ENCODE data around the gene CD99. TPM values are rescaled to one million over a fixed set of nuclear protein-coding genes. Genes with fewer than 3 reads are reported as not detected.

Gene CD99
- total RNA-seq, 4 donors from 2014 or later = 134 to 178 (median 143) TPM

DNA sequence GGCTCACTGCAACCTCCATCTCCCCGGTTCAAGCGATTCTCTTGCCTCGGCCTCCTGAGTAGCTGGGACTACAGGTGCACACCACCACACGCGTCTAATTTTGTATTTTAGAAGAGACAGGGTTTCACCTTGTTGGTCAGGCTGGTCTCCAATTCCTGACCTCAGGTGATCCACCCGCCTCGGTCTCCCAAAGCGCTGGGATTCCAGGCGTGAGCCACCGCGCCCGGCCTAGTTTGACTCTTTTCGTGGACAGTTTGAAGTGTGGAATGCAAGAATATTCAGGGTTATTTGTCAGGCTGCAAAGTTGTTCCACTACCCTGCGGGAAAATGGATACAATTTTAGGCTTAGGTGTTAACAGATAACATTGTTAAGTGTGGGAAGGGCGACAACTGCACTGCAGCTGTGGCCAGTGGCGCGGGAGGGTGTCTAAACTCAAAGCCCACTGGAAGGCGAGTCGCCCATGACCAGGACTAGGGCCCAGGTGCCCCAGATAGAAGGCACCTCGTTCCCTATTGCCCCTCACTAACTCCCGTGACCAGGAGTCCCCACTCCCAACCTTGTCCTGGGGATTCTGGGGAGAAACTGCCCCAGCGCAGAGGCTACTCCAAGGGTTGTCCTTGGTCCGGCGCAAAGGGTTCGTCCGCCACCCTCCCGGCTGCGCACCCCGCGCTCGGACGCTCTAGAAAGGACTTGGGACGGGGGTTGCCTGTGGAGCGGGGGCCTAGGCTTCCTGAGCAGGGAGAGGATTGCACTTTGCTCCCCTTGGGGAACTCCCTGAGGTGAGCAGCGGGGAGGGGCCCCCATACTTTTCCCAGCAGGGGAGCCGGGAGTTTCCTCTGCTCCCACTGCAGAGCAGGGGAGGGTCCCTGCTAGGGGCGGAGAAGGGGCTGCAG lies 1.1 kb upstream of the CD99 start:
- DNase-seq = peak; percentile 81
- peak overlapping the region; percentile 93 to 95 (median 94) for H3K27ac ChIP-seq
- no peaks in the 10 kb centered on the region for H3K9me3 ChIP-seq
- no peaks in the 10 kb centered on the region for H3K36me3 ChIP-seq
- TF ChIP-seq POLR2AphosphoS5 (IDR thresholded peaks at IDR 0.05) = peak in 2 of 3 donors; percentile 34 to 70
- TF ChIP-seq, protein P1, sequence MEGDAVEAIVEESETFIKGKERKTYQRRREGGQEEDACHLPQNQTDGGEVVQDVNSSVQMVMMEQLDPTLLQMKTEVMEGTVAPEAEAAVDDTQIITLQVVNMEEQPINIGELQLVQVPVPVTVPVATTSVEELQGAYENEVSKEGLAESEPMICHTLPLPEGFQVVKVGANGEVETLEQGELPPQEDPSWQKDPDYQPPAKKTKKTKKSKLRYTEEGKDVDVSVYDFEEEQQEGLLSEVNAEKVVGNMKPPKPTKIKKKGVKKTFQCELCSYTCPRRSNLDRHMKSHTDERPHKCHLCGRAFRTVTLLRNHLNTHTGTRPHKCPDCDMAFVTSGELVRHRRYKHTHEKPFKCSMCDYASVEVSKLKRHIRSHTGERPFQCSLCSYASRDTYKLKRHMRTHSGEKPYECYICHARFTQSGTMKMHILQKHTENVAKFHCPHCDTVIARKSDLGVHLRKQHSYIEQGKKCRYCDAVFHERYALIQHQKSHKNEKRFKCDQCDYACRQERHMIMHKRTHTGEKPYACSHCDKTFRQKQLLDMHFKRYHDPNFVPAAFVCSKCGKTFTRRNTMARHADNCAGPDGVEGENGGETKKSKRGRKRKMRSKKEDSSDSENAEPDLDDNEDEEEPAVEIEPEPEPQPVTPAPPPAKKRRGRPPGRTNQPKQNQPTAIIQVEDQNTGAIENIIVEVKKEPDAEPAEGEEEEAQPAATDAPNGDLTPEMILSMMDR (IDR thresholded peaks at IDR 0.05) = no peak
- peak; percentile 58 for TF ChIP-seq POLR2A (IDR thresholded peaks at IDR 0.05)
- TF ChIP-seq EP300 (IDR thresholded peaks at IDR 0.05; ENCODE audit: low read depth) = no peak
- in situ Hi-C loops (cut with MboI; ENCODE audit: low pct_ligation_motif_present in 1 of 4, low pct_unique_long_range_greater_than_20kb in 1 of 4, low sequenced_read_pairs in 3 of 4) = no loop called here
- H3K27me3 ChIP-seq = no peaks in the 10 kb centered on the region
- WGBS, 2 donors (ENCODE audit: low coverage in 1 of 2) = 73% methylated on average over 31 of the region's 37 CpGs; no CpG with 5 or more reads in 1 of the 2 donors
- intact Hi-C loops (cut with DNase I; ENCODE audit: low total_unique reads) = no loop called here
- H3K4me3 ChIP-seq = peak overlapping the region in 3 of 4 donors; percentile 89 to 93 (median 90)
- H3K4me1 ChIP-seq = peaks cover 0 to 39% (median 29%) of the 10 kb centered on the region in 4 donors

- H3K4me3 ChIP-seq = peak overlapping the region; percentile 89 to 98 (median 92)
- no peak for TF ChIP-seq POLR2A (IDR thresholded peaks at IDR 0.05)
- no peak for TF ChIP-seq POLR2AphosphoS5 (IDR thresholded peaks at IDR 0.05)
- TF ChIP-seq, protein P1 (IDR thresholded peaks at IDR 0.05) = no peak
- TF ChIP-seq EP300 (IDR thresholded peaks at IDR 0.05; ENCODE audit: low read depth) = no peak
- H3K9me3 ChIP-seq = no peaks in the 10 kb centered on the region
- H3K4me1 ChIP-seq = peaks cover 5 to 55% (median 39%) of the 10 kb centered on the region in 4 donors
- H3K36me3 ChIP-seq = no peaks in the 10 kb centered on the region
- peak; percentile 41 for DNase-seq
- no peaks in the 10 kb centered on the region for H3K27me3 ChIP-seq
- intact Hi-C loops (cut with DNase I; ENCODE audit: low total_unique reads) = no loop called here
- 0% methylated on average over 15 to 41 of the region's 42 CpGs for WGBS, 2 donors (ENCODE audit: low coverage in 1 of 2)
- peak overlapping the region; percentile 93 to 95 (median 94) for H3K27ac ChIP-seq
- in situ Hi-C loops (cut with MboI; ENCODE audit: low pct_ligation_motif_present in 1 of 4, low pct_unique_long_range_greater_than_20kb in 1 of 4, low sequenced_read_pairs in 3 of 4) = no loop called here
These were observed 587 bp downstream of the CD99 start for GRCh38 chrX:2691543-2692220.

- Histone ChIP-seq H3K27me3 (no peaks in the 10 kb centered on the region), H3K27ac (peak overlapping the region; percentile 93 to 95 (median 94)), H3K9me3 (no peaks in the 10 kb centered on the region), H3K4me1 (peaks cover 5 to 63% (median 47%) of the 10 kb centered on the region in 4 donors), H3K4me3 (peak overlapping the region; percentile 89 to 98 (median 92)), H3K36me3 (no peaks in the 10 kb centered on the region)
- no peak for TF ChIP-seq EP300 (IDR thresholded peaks at IDR 0.05; ENCODE audit: low read depth)
- TF ChIP-seq POLR2A (IDR thresholded peaks at IDR 0.05) = no peak
- TF ChIP-seq POLR2AphosphoS5 (IDR thresholded peaks at IDR 0.05) = no peak
- TF ChIP-seq, protein P1 (IDR thresholded peaks at IDR 0.05) = no peak
- intact Hi-C loops (cut with DNase I; ENCODE audit: low total_unique reads) = no loop called here
- in situ Hi-C loops (cut with MboI; ENCODE audit: low pct_ligation_motif_present in 1 of 4, low pct_unique_long_range_greater_than_20kb in 1 of 4, low sequenced_read_pairs in 3 of 4) = no loop called here
- peak; percentile 27 for DNase-seq
- WGBS, 2 donors (ENCODE audit: low coverage in 1 of 2) = 3 to 10% methylated on average over 7 to 24 of the region's 24 CpGs
These were observed 1.4 kb downstream of the CD99 start for GRCh38 chrX:2692221-2693112.
